SH-SY5Y (cell line): ENCODE data around the gene CYREN.

ENCODE experiments used
- GATA2 ChIP-seq: IDR thresholded peaks from 2 replicates; pipeline ENCODE4 v1.6.1; 2011; ENCODE audit warnings: mild to moderate bottlenecking, low read depth, low read length
- GATA3 ChIP-seq: IDR thresholded peaks from 2 replicates; pipeline ENCODE4 v1.6.1; 2011; ENCODE audit warnings: low read depth, mild to moderate bottlenecking, low read length, moderate library complexity

DNA sequence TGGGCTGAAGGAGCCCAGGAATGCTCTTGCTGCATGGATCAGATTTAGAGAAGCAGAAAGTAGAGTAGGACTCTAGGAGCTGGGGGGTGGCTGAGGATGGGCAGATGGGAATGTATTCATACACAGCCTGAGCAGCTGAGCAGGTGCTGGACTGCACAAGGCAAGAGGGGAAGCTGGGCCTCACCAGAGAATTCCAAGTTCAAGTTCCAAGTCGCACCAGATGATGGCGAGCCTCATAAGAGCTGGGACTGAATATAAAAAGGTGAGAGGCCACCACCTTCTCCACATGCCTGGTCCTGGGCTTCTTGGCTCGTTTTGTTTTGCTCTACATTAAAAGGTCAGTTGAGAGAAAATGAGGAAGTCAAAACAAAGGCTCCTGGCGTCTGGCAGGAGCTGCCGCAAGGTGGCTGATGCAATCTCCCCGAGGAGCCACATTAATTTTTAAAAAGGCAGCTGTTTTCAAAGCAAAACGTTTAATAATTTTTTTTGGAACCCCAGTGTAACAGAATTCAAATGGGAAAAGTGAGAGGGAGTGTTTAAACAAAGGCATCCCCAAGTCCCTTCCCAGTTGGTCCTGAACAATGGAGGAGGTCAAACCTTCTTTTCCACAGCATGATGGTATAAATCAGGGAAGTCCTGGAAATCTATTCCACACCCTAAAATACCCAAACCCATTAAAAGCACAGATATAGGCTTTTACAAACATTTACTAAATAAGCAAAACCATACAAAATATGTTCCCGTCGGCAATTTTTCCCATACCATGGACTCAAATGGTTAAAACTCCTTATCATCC lies 9.5 kb downstream of the CYREN start:
- TF ChIP-seq GATA2 (no peak), GATA3 (no peak)
